Neural cell (in vitro differentiated cells): ENCODE results near the gene ALOX5.

ENCODE experiments used
- CTCF ChIP-seq: fragments of 450-650 bp; IDR thresholded peaks from 2 replicates; pipeline ENCODE4 v1.5.1; 2014; ENCODE audit warnings: antibody characterized with exemption, mild to moderate bottlenecking, moderate library complexity; ENCODE audit not compliant: poor library complexity, severe bottlenecking
- POLR2AphosphoS5 ChIP-seq: IDR thresholded peaks from 2 replicates; pipeline ENCODE4 v1.6.1; 2012
- SMC3 ChIP-seq: fragments of 450-650 bp; conservative IDR thresholded peaks from 2 replicates; pipeline ENCODE4 v1.6.1; 2014; ENCODE audit warnings: antibody characterized with exemption, mild to moderate bottlenecking, moderate library complexity; ENCODE audit not compliant: poor library complexity

DNA sequence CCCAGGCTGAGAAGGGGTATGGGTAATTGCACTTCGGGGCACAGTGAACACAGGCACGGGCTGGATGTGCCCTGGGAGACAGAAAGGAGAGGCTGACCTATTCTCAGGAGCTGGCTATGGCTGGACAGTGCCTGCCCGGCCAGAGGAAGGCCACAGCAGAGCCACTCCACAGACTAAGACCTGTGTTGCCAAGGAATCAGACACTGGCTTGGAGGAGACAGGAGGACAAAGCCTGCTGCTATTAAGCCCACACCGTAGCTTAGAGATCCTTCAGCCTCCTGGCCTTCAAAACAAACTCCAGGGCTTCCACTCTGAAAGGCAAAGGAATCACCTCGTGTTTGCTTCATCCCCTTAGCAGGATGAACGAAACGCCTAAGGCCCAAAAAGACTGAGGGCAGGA, 82.2 kb downstream of the ALOX5 start:
- TF ChIP-seq POLR2AphosphoS5 (no peak), CTCF (no peak), SMC3 (no peak)
